Measurements from ENCODE around the gene RARG. TPM values are rescaled to one million over a fixed set of nuclear protein-coding genes. Genes with fewer than 3 reads are reported as not detected.
"Not testable (repeated sequence)": the region's sequence is repeated elsewhere in the genome, so short reads cannot be mapped to it uniquely, and the experiment has no call there.

Gene RARG
- total RNA-seq, 1 donor from 2014 or later: 5.5 TPM

DNA sequence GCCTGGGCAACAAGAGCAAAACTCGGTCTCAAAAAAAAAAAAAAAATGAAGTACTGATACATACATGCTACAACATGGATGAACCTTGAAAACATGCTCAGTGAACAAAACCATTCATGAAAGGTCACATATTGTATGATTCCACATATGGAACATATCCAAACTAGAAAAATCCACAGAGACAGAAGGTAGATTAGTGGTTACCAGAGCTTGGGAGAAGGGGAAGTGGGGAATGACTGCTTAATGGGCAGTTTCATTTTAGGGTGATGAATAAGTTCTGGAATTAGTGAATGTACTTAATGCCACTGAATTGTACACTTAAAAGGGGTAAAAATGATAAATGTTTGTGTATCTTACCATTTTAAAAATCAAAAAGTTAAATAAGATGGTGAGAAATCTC, 27.7 kb downstream of the RARG start:
- peaks cover 18% of the 10 kb centered on the region for H3K36me3 Mint-ChIP-seq (ENCODE audit: low read depth)
- CTCF ChIA-PET: interaction anchor here (0.9 kb wide), 1 partner anchor 9 kb away, joined by 3 read pairs; no protein-coding TSS in a partner anchor
- H3K4me3 Mint-ChIP-seq: no peak overlapping the region
- H3K9me3 Mint-ChIP-seq: no peaks in the 10 kb centered on the region
- H3K4me1 Mint-ChIP-seq: peaks cover 94% of the 10 kb centered on the region
- DNase-seq: no peak
- peak overlapping the region; percentile 30 for H3K27ac Mint-ChIP-seq
- POLR2A ChIA-PET: interaction anchor here (0.7 to 7.3 kb wide), 3 partner anchors 15 to 24 kb away, joined by 3 to 36 read pairs (median 4); no protein-coding TSS in a partner anchor
- ATAC-seq (ENCODE audit: low read depth): no peak
- TF ChIP-seq, protein P1, sequence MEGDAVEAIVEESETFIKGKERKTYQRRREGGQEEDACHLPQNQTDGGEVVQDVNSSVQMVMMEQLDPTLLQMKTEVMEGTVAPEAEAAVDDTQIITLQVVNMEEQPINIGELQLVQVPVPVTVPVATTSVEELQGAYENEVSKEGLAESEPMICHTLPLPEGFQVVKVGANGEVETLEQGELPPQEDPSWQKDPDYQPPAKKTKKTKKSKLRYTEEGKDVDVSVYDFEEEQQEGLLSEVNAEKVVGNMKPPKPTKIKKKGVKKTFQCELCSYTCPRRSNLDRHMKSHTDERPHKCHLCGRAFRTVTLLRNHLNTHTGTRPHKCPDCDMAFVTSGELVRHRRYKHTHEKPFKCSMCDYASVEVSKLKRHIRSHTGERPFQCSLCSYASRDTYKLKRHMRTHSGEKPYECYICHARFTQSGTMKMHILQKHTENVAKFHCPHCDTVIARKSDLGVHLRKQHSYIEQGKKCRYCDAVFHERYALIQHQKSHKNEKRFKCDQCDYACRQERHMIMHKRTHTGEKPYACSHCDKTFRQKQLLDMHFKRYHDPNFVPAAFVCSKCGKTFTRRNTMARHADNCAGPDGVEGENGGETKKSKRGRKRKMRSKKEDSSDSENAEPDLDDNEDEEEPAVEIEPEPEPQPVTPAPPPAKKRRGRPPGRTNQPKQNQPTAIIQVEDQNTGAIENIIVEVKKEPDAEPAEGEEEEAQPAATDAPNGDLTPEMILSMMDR (IDR thresholded peaks at IDR 0.05): no peak
- intact Hi-C loops (cut with micrococcal nuclease): no loop called here
- H3K27me3 Mint-ChIP-seq: no peaks in the 10 kb centered on the region

DNA sequence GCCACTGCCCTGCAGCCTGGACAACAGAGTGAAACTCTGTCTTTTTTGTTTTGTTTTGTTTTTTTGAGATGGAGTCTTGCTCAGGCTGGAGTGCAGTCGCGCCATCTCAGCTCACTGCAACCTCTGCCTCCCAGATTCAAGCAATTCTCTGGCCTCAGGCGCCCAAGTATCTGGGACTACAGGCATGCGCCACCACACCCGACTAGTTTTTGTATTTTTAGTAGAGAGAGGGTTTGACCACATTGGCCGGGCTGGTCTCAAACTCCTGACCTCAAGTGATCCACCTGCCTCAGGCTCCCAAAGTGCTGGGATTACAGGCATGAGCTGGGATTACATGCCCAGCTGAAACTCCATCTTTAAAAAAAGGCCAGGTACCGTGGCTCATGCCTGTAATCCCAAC, 29.7 kb downstream of the RARG start:
- H3K27me3 Mint-ChIP-seq; DNase-seq; intact Hi-C loops (cut with micrococcal nuclease); H3K9me3 Mint-ChIP-seq; ATAC-seq (ENCODE audit: low read depth); H3K4me3 Mint-ChIP-seq: not testable (repeated sequence)
- Mint-ChIP-seq H3K27ac (peak overlapping the region; percentile 46), H3K36me3 (ENCODE audit: low read depth) (peaks cover 26% of the 10 kb centered on the region), H3K4me1 (peaks cover 92% of the 10 kb centered on the region)
- POLR2A ChIA-PET: interaction anchor here (0.6 to 6.1 kb wide), 4 partner anchors 10 to 65 kb away, joined by 3 to 66 read pairs (median 4); partner anchors contain the start of genes CSAD and ZNF740
- CTCF ChIA-PET: interaction anchor here (0.7 to 1.2 kb wide), 4 partner anchors 10 to 86 kb away, joined by 3 to 4 read pairs (median 3); no protein-coding TSS in a partner anchor

DNA sequence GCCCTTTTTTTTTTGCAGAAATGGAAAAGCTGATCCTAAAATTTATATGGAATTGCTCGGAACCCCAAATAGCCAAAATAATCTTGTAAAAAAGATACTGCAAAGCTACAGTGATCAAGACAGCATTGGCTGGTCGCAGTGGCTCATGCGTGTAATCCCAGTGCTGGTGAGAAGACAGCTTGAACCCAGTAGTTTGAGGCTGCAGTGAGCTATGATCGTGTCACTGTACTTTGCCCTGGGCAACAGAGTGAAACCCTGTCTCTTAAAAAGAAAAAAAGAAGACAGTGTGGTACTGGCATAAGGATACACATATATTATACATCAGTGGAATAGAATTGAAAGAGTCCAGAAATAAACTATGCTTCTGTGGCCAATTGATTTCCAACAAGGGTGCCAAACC, 30.4 kb downstream of the RARG start:
- Mint-ChIP-seq H3K27me3 (no peaks in the 10 kb centered on the region), H3K4me3 (no peak overlapping the region), H3K36me3 (ENCODE audit: low read depth) (peaks cover 28% of the 10 kb centered on the region), H3K4me1 (peaks cover 92% of the 10 kb centered on the region), H3K9me3 (no peaks in the 10 kb centered on the region), H3K27ac (peak overlapping the region; percentile 41)
- intact Hi-C loops (cut with micrococcal nuclease): no loop called here
- TF ChIP-seq, protein P1 (IDR thresholded peaks at IDR 0.05): no peak
- ATAC-seq (ENCODE audit: low read depth) (no peak), DNase-seq (no peak)
- ChIA-PET CTCF (interaction anchor here (0.7 to 1.2 kb wide), 4 partner anchors 10 to 86 kb away, joined by 3 to 4 read pairs (median 3); no protein-coding TSS in a partner anchor), POLR2A (interaction anchor here (0.7 to 6.1 kb wide), 6 partner anchors 10 to 299 kb away, joined by 3 to 66 read pairs (median 6); partner anchors contain the start of genes CSAD, TARBP2 and ZNF740)

DNA sequence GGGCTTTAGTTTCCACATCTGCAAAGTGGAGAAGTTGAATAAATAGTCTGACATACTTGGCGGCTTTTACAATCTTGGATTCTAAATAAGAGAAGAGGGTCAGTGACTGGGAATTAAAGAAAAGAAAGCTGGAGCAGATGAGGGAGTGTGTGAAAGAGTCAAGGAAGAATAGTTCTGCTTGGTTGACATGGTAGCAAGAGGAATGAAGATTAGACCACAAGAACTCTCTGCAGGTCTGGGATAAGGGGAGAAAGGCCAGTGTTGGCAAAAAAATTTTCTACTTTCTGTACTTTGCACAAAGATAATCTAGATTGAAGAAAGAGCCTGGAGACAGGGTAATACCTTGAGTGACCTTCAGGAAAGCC, 30.9 kb downstream of the RARG start:
- H3K27me3 Mint-ChIP-seq: no peaks in the 10 kb centered on the region
- TF ChIP-seq, protein P1 (IDR thresholded peaks at IDR 0.05): no peak
- ChIA-PET POLR2A (interaction anchor here (0.6 to 6.1 kb wide), 10 partner anchors 6 to 432 kb away, joined by 4 to 66 read pairs (median 8); partner anchors contain the start of genes CSAD, ITGB7, PFDN5 and TARBP2), CTCF (interaction anchor here (1.0 to 1.2 kb wide), 2 partner anchors 11 to 42 kb away, joined by 3 to 4 read pairs; no protein-coding TSS in a partner anchor)
- peak overlapping the region; percentile 86 for H3K27ac Mint-ChIP-seq
- intact Hi-C loops (cut with micrococcal nuclease): no loop called here
- H3K9me3 Mint-ChIP-seq: no peaks in the 10 kb centered on the region
- peaks cover 87% of the 10 kb centered on the region for H3K4me1 Mint-ChIP-seq
- no peak for DNase-seq
- H3K4me3 Mint-ChIP-seq: peak overlapping the region; percentile 64
- no peak for ATAC-seq (ENCODE audit: low read depth)
- peaks cover 33% of the 10 kb centered on the region for H3K36me3 Mint-ChIP-seq (ENCODE audit: low read depth)

DNA sequence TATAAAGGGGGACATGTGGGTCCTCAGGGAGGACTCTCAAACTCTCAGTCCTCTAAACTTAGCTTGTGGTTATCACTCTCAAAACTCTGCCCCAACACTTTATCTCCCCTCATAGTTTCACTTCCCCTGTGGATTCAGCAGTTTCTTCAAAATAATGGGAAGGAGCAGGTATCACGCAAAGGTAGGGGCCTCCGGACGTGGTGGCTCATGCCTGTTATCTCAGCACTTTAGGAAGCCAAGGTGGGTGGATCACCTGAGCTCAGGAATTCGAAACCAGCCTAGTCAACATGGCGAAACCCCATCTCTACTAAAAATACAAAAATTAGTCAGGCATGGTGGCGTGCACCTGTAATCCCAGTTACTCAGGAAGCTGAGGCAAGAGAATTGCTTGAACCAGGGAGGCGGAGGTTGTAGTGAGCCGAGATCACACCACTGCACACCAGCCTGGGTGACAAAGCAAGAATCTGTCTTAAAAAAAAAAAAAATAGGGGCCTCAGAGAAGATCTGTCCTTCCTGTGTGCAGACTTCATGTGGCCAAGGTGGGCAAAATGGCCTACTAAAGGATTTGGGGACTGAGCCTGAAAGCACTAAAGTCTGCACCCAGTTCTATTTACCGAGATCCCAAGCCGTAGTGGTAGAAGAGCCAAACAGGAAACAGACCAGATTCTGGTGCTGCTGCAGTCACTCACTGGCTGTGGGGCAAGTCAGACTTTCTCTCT, 31.4 kb downstream of the RARG start:
- DNase-seq (no peak), ATAC-seq (ENCODE audit: low read depth) (peak; percentile 65)
- TF ChIP-seq, protein P1 (IDR thresholded peaks at IDR 0.05): no peak
- Mint-ChIP-seq H3K27ac (peak overlapping the region; percentile 86), H3K4me3 (peak overlapping the region; percentile 64), H3K36me3 (ENCODE audit: low read depth) (peaks cover 39% of the 10 kb centered on the region), H3K4me1 (peaks cover 81% of the 10 kb centered on the region), H3K9me3 (no peaks in the 10 kb centered on the region), H3K27me3 (no peaks in the 10 kb centered on the region)
- ChIA-PET CTCF (interaction anchor here (1.0 to 1.5 kb wide), 4 partner anchors 13 to 145 kb away, joined by 3 to 4 read pairs (median 3); partner anchors contain the start of genes CSAD and ZNF740), POLR2A (interaction anchor here (0.5 to 6.1 kb wide), 12 partner anchors 7 to 433 kb away, joined by 3 to 66 read pairs (median 8); partner anchors contain the start of genes AAAS, CSAD, ITGB7 and PFDN5)
- intact Hi-C loops (cut with micrococcal nuclease): loop anchor here (1.0 kb wide), 2 partner anchors 9 to 20 kb away; partner anchors contain the start of genes CSAD and ZNF740

Measured in activated B cell treated with CpG ODN at 0.5 μM for 24 hours (primary cell).